Stomach (tissue), 4 donors: Measurements from ENCODE around the gene DGAT2L6.

ENCODE experiments used
- POLR2AphosphoS5 ChIP-seq, 3 donors: sonication (generic); formaldehyde crosslinking; IDR thresholded peaks; one replicate each; pipeline ENCODE4 v1.6.1; 2016; ENCODE audit warnings: antibody characterized with exemption in 3 of 3
- TF ChIP-seq, protein P1 (sequence below), 7 experiments: fragments of 450-650 bp in 4 of 7; fragments of 200-600 bp in 3 of 7; sonication (generic) in 3 of 7; IDR thresholded peaks; one replicate each; pipeline ENCODE4 v1.5.1; 2016 to 2019; ENCODE audit warnings: antibody characterized with exemption in 7 of 7, control low read depth in 2 of 7, mild to moderate bottlenecking in 1 of 7

DNA sequence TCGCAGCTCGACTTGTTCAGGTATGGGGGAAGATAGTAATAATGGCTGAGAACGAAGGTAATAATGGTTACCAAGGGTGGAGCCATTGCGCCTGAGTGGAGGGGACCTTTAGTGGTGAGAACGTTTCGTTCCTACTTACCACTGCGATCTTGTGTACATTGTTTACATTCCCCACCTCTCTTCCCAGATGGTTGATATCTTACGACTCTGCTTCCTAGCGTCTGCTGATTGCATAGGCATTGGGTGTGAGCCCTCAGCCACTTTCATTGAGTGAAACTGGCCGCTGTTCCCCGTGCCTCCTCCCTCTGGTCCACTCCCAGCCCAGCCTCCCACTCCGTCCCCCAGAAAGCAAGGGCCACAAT is 43.2 kb upstream of the DGAT2L6 start:
- TF ChIP-seq, protein P1, sequence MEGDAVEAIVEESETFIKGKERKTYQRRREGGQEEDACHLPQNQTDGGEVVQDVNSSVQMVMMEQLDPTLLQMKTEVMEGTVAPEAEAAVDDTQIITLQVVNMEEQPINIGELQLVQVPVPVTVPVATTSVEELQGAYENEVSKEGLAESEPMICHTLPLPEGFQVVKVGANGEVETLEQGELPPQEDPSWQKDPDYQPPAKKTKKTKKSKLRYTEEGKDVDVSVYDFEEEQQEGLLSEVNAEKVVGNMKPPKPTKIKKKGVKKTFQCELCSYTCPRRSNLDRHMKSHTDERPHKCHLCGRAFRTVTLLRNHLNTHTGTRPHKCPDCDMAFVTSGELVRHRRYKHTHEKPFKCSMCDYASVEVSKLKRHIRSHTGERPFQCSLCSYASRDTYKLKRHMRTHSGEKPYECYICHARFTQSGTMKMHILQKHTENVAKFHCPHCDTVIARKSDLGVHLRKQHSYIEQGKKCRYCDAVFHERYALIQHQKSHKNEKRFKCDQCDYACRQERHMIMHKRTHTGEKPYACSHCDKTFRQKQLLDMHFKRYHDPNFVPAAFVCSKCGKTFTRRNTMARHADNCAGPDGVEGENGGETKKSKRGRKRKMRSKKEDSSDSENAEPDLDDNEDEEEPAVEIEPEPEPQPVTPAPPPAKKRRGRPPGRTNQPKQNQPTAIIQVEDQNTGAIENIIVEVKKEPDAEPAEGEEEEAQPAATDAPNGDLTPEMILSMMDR (IDR thresholded peaks at IDR 0.05) = no peak
- no peak for TF ChIP-seq POLR2AphosphoS5 (IDR thresholded peaks at IDR 0.05)
